HPDE6-E6E7 (cell line): ENCODE results near the gene DENR.
"Not testable (repeated sequence)": the region's sequence is repeated elsewhere in the genome, so short reads cannot be mapped to it uniquely, and the experiment has no call there.

Experiments
- DNase-seq: peaks from one replicate; pipeline ENCODE4 v3.0.0; 2011; ENCODE audit warnings: missing footprints; ENCODE audit errors: extremely low spot score

DENR gene

GRCh38 chr12:122752464-122753318 lies at the start of gene DENR:
Gene DENR, plus strand, starts transcription at chr12:122752824. Its CDS starts 878 bp downstream, at chr12:122753702.
- DNase-seq: peak; percentile 98

GRCh38 chr12:122702890-122703611 lies 49.6 kb upstream of the DENR start, which contains the start of gene HCAR2:
Gene HCAR2, minus strand, starts transcription at chr12:122703357. Its CDS starts 74 bp downstream, at chr12:122703283.
- not testable (repeated sequence) for DNase-seq

DNA sequence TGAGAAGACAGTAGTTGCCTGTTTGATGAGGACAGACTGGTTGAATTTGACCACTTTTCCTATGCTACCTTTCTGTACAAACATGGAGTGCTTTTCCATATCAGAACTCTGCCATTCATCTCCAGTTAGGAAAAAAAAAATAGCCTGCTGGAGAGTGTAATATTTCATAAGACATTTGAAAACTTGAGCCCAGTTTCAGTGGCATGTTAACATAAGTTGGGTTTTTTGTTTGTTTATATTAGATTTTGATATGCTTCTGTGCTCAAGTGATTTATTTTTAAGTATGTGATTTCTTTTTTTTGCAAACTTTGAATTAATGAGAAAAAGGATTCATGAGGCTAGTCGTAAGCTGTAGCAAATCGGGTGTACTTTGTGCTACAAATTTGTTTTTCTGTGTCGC lies 48.8 kb upstream of the DENR start:
- DNase-seq: not testable (repeated sequence)

DNA sequence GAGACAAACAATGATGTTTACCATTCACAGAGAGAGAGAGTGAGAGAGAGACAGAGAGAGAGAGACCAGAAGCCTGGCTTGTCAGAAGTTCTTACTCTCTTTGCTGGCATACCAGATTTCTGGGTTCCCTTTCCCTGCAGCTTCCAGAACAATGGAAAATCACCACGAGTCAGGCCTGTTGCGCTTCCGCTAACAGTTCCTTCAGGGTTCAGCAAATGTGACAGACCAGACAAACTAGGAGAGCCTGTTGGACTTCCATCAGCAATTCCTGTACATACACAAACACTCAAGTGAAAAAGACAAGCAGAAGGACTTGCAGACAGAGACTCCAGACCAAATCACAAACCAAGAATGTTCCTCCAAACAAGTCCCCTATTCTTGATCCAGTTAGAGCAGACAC lies 43.3 kb upstream of the DENR start:
- not testable (repeated sequence) for DNase-seq

- DNase-seq: not testable (repeated sequence)
These were observed 42.3 kb upstream of the DENR start for GRCh38 chr12:122710341-122710740.

GRCh38 chr12:122711266-122711665 lies 41.4 kb upstream of the DENR start:
- DNase-seq: not testable (repeated sequence)

DNA sequence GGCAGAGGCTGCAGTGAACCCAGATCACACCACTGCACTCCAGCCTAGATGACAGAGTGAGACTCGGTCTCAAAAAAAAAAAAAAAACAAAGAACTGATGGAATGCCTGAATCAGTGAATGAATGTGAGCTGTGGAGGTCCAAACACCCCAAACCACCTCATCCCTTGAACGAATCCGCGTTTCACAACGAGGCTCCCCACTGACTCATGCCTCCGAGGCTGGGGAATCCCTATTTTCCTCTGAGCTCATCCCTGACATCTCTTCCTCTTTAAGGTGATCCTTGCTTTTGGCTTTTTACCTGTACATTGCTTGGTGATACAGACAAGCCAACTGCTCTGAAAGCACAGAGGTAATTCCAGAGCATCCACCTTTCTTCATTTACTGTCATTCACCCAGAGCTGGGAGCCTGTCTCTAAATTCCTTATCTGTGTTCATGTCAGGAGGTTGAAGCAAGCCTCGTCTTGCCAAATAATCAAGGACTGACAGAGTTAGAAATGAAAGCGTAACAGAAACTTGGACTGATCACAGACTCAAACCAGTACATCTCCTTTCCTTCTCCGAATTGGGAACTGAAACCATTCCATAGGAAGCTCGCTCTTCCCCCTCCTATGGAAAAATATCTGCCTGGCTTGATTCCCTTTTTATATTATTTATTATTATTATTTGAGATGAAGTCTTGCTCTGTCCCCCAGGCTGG lies 39.0 kb upstream of the DENR start:
- DNase-seq: not testable (repeated sequence)

- not testable (repeated sequence) for DNase-seq
These were observed 37.4 kb upstream of the DENR start for GRCh38 chr12:122715211-122715610.

DNA sequence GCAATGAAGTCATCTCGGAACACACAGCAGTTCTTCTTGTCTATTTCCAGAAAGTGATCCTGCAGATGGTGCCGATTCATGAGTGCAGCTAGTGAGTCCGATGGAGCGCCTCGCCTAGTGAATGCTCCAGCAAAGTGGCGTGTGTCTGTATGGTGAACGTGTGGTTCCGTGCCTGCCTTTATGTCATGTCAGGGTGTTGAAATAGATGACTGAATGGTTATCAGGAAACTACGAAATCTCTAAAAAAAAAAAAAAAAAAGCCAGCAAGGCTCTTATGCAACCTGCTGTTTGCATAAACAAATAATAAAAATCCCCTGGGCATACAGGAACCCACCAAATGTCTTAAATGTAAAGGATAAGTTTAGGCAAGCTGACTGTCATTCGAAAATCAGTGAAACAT lies 36.0 kb upstream of the DENR start, which contains the start of gene HCAR3:
Gene HCAR3, minus strand, starts transcription at position 154 of the 400 bp plus-strand sequence. Its CDS starts 74 bp downstream, at position 80.
- not testable (repeated sequence) for DNase-seq

GRCh38 chr12:122721057-122721545 lies 31.5 kb upstream of the DENR start:
- peak; percentile 76 for DNase-seq

DNA sequence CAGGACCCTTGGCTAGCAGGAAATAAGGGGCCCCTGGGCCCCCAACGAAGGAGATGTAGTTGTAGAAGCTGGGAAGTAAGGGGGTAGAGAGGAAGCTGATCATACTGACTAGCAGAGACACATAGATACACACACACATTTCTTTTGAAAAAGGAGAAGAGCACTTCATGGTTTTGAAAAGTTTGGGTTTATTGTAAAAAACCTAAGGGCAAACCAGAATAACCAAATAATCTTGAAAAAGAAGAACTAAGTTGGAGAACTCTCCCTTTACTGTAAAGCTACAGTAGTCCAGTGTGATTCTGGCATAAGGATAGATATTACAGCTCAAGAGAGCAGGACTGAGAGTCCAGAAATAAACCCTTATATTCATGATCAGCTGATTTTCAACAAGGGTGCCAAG lies 30.2 kb upstream of the DENR start:
- no peak for DNase-seq

GRCh38 chr12:122724641-122725243 lies 27.9 kb upstream of the DENR start:
- no peak for DNase-seq

GRCh38 chr12:122725452-122726079 lies 27.1 kb upstream of the DENR start:
- no peak for DNase-seq

DNA sequence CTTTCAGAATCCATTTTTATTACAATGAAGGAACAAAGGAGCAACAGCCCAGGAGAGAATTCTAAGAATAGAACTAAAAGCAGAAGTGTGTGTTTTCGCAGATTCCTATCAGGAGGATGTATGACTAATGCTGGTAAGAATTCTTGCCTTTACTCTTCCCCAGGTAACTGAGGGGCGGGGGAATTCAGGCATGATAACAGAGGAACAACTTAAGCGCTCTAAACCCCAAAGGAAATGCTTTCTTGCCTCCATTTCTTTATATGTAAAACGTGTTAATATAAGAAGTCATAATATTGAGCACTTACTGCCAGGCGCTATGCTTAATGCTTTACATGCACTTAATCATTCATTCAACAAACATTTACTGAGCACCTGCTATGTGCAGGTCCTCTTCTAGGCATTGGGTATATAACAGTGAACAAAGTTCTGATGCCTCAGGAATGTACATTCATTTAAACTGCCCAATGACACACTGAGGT lies 26.5 kb upstream of the DENR start:
- DNase-seq: peak; percentile 67

GRCh38 chr12:122729583-122730214 lies 22.9 kb upstream of the DENR start:
- no peak for DNase-seq

GRCh38 chr12:122730215-122731014 lies 22.2 kb upstream of the DENR start, which contains the start of gene HCAR1:
Gene HCAR1, minus strand, starts transcription at chr12:122730844. Its CDS starts 505 bp downstream, at chr12:122730339.
- DNase-seq: no peak

GRCh38 chr12:122732170-122732569 lies 20.5 kb upstream of the DENR start:
- no peak for DNase-seq

DNA sequence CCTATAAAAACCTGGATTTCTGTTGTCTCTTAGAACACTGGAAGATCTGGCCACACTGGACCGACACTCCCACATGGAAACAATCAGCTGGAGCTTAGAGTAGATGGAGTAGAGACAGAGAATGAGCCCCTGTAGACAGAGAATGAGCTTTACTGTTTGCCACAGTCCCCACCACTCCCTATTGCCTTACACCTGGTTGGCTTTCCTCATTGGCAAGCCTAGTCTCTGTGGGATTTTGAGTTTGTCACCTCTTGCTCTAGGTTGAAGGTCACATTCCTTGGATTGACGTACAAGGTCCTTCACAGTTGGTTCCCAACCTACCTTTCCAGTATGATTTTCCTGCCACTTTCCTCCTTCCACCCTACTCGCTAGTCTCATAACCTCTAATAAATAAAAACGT lies 20.0 kb upstream of the DENR start:
- no peak for DNase-seq

GRCh38 chr12:122738571-122738970 lies 14.1 kb upstream of the DENR start:
- no peak for DNase-seq
